IPS-18c (cell line): ENCODE measurements around the gene SLC2A13.
"Not testable (repeated sequence)": the region's sequence is repeated elsewhere in the genome, so short reads cannot be mapped to it uniquely, and the experiment has no call there.

ENCODE experiments used
- H3K4me3 ChIP-seq: 2 replicates; pipeline ENCODE4 v1.7.0; 2013; ENCODE audit warnings: low read depth, mild to moderate bottlenecking, low read length, moderate library complexity; ENCODE audit not compliant: insufficient read depth
- H3K9me3 ChIP-seq: one replicate; pipeline ENCODE4 v1.6.1; 2013; ENCODE audit warnings: mild to moderate bottlenecking, low read length, moderate library complexity; ENCODE audit not compliant: control insufficient read depth, insufficient read depth

Gene SLC2A13

GRCh38 chr12:39831587-39832315 is 274.1 kb downstream of the SLC2A13 start:
- no peak overlapping the region for H3K4me3 ChIP-seq
- no peaks in the 10 kb centered on the region for H3K9me3 ChIP-seq

- no peak overlapping the region for H3K4me3 ChIP-seq
These were observed 274.9 kb downstream of the SLC2A13 start for GRCh38 chr12:39830852-39831520.

DNA sequence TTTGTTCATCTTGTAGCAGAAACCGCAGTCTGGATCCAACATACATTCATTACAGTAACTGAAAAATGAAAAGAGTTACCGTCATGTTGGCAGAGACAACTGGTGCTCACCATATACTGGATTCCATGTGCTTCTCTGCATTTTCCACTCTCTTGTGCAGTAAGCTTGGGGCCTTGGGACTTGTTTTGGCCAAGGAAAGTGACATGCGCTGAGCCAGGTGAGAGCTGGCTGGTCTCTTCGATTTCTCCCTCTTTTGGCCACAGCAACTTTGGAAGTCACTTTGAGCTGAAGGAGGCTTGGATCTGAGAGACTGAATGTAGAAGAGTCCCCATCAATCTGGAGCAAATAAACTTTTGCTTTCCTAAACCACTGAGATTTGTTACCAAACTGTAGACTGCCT is 275.7 kb downstream of the SLC2A13 start:
- Histone ChIP-seq H3K4me3 (no peak overlapping the region), H3K9me3 (no peaks in the 10 kb centered on the region)

More at GRCh38 chr12:39830852-39831520, 274.9 kb downstream of the SLC2A13 start:
- no peaks in the 10 kb centered on the region for H3K9me3 ChIP-seq

GRCh38 chr12:39824505-39825212 is 281.2 kb downstream of the SLC2A13 start:
- Histone ChIP-seq H3K4me3 (no peak overlapping the region), H3K9me3 (no peaks in the 10 kb centered on the region)

DNA sequence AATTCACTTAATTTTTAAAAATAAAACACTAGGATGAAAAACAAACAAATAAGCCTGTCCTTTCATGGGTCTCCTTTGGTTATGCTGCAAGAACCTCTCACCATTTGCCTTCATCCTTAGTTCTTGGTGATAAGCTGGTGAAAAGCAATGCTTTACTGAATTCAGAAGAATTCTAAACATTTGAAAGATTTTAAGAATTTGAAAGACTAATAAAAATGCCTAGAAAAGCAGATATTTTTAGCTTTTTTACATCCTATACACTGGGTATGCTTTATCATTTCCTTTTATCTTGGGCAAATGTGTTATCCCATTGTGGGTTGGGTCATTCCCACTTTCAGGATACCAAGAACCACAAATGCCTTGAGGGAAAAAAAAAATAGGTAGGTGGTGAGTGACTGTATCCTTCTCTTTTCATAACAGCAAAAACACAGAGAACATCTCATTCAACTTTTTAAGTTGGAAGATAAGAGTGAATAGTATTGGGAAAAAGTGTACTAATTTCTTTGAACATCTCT is 289.2 kb downstream of the SLC2A13 start:
- H3K9me3 ChIP-seq = no peaks in the 10 kb centered on the region
- H3K4me3 ChIP-seq = no peak overlapping the region

DNA sequence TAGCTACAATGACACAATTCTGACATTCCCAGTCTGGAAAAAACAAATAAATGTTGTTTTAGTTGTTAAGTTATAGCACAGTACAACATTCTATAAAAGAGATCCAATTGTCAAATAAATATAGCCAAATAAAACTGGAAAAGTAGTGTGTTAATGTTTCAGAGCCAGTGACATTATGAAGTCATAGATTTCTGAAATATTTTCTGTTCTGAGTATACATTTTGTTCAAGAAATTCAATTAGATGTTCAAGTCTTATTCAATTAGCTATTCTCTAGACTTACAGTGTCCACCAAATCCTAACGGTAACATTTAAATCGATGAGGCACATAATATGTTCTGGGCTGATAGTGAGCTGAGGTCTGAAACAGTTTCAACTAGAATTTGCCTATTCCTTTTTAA is 290.1 kb downstream of the SLC2A13 start:
- H3K9me3 ChIP-seq = no peaks in the 10 kb centered on the region
- no peak overlapping the region for H3K4me3 ChIP-seq

DNA sequence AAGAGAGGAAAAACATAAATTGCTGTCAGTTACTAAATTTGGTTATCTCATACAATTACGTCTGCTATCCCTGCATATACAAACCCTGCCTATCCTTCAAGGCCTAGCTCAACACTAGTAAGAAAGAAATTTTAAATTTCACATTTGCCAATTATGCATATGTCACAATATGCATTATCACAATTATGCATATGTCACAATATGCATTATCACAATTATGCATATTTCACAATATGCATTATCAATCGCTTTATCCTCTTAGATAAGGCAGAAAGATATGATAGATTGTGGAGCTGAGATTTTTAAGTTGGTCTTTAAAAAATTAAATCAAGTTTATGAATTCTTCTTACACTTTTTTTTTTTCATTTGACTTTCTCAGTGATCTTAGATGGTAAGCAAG is 291.3 kb downstream of the SLC2A13 start:
- Histone ChIP-seq H3K4me3 (no peak overlapping the region), H3K9me3 (no peaks in the 10 kb centered on the region)

DNA sequence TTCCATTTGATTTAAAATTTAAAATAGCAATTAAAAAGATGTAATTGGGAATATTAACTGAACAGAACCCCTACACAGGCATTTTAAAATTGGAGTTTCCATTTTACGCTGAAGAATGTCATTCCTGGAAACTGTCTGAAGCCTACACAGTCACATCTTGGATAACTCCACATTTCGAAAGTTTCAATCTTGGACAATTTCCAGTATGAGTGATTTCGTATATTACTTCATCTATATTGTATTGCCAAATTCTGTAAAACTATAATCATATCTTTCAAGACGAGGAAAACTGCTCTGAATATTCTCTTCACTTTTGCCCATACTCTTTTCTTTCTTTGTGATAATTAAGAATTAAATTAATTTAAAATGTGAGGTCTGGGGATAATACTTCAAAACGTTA is 292.1 kb downstream of the SLC2A13 start:
- Histone ChIP-seq H3K4me3 (no peak overlapping the region), H3K9me3 (no peaks in the 10 kb centered on the region)

DNA sequence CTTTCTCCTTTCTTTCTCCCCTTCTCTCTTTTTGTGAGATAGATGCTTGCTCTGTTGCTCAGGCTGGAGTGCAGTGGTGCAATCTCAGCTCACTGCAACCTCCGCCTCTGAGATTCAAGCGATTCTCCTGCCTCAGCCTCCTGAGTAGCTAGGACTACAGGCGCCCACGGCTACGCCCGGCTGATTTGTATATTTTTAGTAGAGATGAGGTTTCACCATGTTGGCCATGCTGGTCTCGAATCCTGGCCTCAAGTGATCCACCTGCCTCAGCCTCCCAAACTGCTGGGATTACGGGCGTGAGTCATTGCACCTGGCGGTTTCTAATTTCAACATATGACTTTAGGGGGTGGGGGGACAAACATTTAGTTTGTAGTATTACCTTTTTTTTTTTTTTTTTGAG is 293.4 kb downstream of the SLC2A13 start:
- H3K4me3 ChIP-seq, H3K9me3 ChIP-seq: not testable (repeated sequence)

DNA sequence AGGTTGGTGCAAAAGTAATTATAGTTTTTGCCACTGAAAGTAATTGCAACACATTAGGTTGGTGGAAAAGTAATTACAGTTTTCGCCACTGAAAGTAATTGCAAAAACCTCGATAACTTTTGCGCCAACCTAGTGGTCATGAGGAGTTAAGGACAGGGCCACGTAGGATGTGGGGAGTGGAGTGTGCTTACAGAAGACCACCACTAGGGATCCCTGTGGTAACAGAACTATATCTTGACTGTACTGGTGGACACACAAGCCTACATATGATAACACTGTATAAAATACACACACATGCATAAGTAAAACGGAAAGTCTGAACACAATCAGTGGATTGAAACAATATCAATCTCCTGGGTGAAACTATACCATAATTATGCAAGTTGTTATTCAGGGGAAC is 298.8 kb downstream of the SLC2A13 start:
- Histone ChIP-seq H3K9me3 (no peaks in the 10 kb centered on the region), H3K4me3 (no peak overlapping the region)

- Histone ChIP-seq H3K4me3 (no peak overlapping the region), H3K9me3 (no peaks in the 10 kb centered on the region)
These were observed 300.2 kb downstream of the SLC2A13 start for GRCh38 chr12:39805651-39806050.

- Histone ChIP-seq H3K4me3 (no peak overlapping the region), H3K9me3 (no peaks in the 10 kb centered on the region)
These were observed 301.0 kb downstream of the SLC2A13 start for GRCh38 chr12:39804898-39805297.

GRCh38 chr12:39804479-39804878 is 301.4 kb downstream of the SLC2A13 start:
- H3K4me3 ChIP-seq = no peak overlapping the region
- no peaks in the 10 kb centered on the region for H3K9me3 ChIP-seq

DNA sequence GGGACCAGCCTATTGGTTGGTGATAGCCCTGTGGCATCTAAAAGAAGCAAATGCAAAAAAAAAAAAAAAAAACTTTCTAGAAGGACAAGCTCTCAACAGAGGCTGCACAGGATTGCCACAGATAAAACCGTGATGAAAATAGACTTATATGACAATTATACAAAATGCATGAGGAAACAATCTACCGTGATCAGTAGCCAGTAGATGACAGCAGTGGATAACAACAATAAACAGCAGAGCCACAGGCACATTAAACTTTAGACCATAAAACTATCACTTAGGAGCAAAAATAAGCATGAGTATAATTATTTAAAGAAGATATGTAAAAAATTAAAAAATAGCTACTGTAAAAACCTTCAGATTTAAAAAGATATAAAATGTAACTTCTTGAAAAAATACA is 302.7 kb downstream of the SLC2A13 start:
- Histone ChIP-seq H3K9me3 (no peaks in the 10 kb centered on the region), H3K4me3 (no peak overlapping the region)

DNA sequence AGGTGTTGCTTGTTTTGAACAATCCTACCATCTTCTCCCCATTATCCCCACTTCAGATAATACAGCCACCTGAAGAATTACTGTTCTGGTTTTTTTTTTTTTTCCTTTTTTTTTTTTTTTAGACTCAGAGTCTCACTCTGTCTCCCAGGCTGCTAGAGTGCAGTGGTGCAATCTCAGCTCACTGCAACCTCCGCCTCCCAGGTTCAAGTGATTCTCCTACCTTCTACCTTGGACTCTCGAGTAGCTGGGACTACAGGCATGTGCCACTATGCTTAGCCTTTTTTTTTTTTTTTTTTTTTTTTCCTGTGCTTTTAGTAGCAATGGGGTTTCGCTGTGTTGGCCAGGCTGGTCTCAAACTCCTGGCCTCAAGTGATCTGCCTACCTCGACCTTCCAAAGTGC is 306.9 kb downstream of the SLC2A13 start:
- Histone ChIP-seq H3K4me3 (no peak overlapping the region), H3K9me3 (no peaks in the 10 kb centered on the region)

GRCh38 chr12:39798429-39798828 is 307.5 kb downstream of the SLC2A13 start:
- Histone ChIP-seq H3K4me3 (no peak overlapping the region), H3K9me3 (no peaks in the 10 kb centered on the region)

DNA sequence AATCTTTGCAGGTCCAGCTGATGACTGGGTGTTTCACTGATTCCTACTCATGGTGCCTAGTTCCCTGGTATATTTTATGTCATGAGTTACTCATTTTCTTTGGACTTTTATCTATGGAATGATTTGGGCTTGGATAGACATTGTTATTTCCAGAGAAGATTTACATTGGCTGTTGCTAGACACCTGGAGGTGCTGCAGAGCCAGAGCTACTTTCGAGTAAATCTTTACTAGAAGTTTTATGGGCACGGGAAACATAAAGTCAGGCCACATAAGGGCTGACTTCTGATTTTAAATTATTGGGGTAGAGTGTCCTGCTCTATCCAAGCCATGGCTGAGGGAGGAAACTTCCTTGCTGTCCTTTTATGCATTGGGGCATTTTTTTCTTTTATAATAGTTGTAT is 310.4 kb downstream of the SLC2A13 start:
- Histone ChIP-seq H3K9me3 (no peaks in the 10 kb centered on the region), H3K4me3 (no peak overlapping the region)

- no peak overlapping the region for H3K4me3 ChIP-seq
- no peaks in the 10 kb centered on the region for H3K9me3 ChIP-seq
These were observed 312.9 kb downstream of the SLC2A13 start for GRCh38 chr12:39792938-39793337.
